ENCODE measurements around the gene CAV1. TPM values are rescaled to one million over a fixed set of nuclear protein-coding genes. Genes with fewer than 3 reads are reported as not detected.

The CAV1 gene
- total RNA-seq, 1 donor from 2014 or later = 6.1 TPM

DNA sequence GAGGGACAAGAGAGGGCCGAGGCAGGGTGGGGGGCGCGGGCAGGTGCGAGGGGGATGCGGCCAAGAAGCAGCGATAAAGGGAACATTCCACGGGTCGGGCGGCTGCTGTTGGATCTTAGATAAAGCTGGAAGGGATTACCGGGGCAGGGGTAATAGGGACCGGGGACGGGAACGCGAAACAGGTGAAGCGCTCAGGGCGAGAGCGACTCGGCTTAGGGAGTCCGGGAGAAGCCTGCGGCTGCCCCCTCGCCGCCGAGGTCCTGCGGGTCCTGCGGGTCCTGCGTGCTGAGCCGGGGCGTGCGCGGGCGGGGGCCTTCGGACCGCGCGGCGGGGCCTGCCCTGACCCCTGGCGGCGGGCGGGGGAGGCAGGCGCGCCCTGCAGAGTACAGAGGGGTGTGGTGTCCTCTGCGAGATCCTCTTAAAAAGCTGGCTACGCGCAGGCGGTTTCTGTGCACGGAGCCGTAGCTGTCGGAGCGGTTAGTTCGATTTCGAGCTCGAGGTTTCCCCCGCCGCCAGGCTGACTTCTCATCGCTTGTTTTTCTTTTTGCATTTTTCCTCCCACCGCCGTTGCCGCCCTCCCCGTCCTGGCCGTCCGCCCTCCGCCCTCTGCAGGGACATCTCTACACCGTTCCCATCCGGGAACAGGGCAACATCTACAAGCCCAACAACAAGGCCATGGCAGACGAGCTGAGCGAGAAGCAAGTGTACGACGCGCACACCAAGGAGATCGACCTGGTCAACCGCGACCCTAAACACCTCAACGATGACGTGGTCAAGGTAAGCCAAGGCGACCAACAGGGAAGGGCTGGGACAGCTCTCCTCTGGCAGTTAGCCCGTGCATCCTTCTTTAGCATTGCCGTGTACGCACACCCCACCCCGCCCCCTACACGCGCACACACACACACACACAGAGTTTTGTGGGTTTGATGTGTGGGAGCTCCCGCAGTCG lies 1.4 kb downstream of the CAV1 start:
- Mint-ChIP-seq H3K4me3 (peak overlapping the region; percentile 90), H3K27me3 (peaks cover 38% of the 10 kb centered on the region), H3K36me3 (ENCODE audit: low read depth) (peaks cover 7% of the 10 kb centered on the region), H3K4me1 (peaks cover 19% of the 10 kb centered on the region), H3K9me3 (no peaks in the 10 kb centered on the region), H3K27ac (peak overlapping the region; percentile 71)
- intact Hi-C loops (cut with micrococcal nuclease) = loop anchor here (1.0 to 10.0 kb wide), 13 partner anchors 15 to 1601 kb away; partner anchors contain the start of genes CAPZA2, MDFIC and MET
- ChIA-PET CTCF (interaction anchor here (0.6 to 3.6 kb wide), 31 partner anchors 9 to 393 kb away, joined by 3 to 37 read pairs (median 4); no protein-coding TSS in a partner anchor), POLR2A (interaction anchor here (0.8 to 0.9 kb wide), 2 partner anchors 44 to 315 kb away, joined by 3 read pairs; partner anchors contain the start of gene TES)
- TF ChIP-seq, protein P1, sequence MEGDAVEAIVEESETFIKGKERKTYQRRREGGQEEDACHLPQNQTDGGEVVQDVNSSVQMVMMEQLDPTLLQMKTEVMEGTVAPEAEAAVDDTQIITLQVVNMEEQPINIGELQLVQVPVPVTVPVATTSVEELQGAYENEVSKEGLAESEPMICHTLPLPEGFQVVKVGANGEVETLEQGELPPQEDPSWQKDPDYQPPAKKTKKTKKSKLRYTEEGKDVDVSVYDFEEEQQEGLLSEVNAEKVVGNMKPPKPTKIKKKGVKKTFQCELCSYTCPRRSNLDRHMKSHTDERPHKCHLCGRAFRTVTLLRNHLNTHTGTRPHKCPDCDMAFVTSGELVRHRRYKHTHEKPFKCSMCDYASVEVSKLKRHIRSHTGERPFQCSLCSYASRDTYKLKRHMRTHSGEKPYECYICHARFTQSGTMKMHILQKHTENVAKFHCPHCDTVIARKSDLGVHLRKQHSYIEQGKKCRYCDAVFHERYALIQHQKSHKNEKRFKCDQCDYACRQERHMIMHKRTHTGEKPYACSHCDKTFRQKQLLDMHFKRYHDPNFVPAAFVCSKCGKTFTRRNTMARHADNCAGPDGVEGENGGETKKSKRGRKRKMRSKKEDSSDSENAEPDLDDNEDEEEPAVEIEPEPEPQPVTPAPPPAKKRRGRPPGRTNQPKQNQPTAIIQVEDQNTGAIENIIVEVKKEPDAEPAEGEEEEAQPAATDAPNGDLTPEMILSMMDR (IDR thresholded peaks at IDR 0.05) = peak; percentile 68
- peak; percentile 74 for DNase-seq
- ATAC-seq (ENCODE audit: low read depth) = peak; percentile 91

DNA sequence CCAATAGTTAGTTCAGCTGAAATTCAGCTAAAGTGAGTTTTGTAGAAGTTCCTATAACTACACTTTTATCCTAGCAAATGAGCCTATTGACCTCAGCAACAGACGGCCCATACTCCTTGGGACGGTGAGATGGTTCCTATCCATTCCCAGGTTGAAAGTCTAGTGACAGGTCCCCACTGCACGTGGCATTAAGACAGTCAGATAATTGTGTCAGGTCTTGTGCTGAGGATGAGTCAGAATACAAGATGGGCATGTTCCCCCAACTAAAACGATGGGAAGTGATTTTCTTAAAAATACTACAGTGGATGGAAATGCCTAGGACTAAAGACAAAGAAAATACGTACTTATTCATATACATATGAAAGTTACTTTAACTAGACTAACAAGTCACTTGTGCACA lies 2.1 kb downstream of the CAV1 start:
- Mint-ChIP-seq H3K4me1 (peaks cover 19% of the 10 kb centered on the region), H3K4me3 (peak overlapping the region; percentile 90), H3K27ac (no peak overlapping the region), H3K9me3 (no peaks in the 10 kb centered on the region), H3K27me3 (peaks cover 37% of the 10 kb centered on the region), H3K36me3 (ENCODE audit: low read depth) (peaks cover 7% of the 10 kb centered on the region)
- DNase-seq (no peak), ATAC-seq (ENCODE audit: low read depth) (no peak)
- ChIA-PET POLR2A (no interaction called here), CTCF (interaction anchor here (0.7 to 3.6 kb wide), 18 partner anchors 10 to 394 kb away, joined by 3 to 37 read pairs (median 5); no protein-coding TSS in a partner anchor)
- TF ChIP-seq, protein P1 (IDR thresholded peaks at IDR 0.05) = no peak
- intact Hi-C loops (cut with micrococcal nuclease) = loop anchor here (1.0 to 10.0 kb wide), 11 partner anchors 62 to 1602 kb away; partner anchors contain the start of genes CAPZA2, MDFIC and MET

DNA sequence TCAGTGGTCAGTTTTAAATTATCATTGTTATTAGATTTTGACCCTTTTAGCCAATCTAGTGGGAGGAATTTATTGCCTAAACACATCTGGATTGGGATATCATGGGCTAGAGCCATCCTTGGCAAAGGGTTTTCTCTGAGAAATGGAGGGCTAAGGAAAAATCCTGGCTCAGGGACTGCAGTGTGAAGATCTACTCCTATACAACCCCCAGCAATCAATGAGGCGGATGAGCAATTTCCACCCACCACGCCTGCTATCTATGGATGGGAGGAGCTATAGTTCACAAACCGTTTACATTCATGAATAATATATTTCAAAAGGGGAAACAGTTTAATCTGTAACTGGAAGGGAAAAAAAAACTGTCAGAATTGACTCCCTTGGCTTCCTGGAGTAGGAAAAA lies 2.7 kb downstream of the CAV1 start:
- ChIA-PET CTCF (interaction anchor here (1.2 to 3.6 kb wide), 6 partner anchors 9 to 277 kb away, joined by 3 to 37 read pairs (median 17); no protein-coding TSS in a partner anchor), POLR2A (no interaction called here)
- H3K27ac Mint-ChIP-seq = no peak overlapping the region
- DNase-seq (no peak), ATAC-seq (ENCODE audit: low read depth) (no peak)
- intact Hi-C loops (cut with micrococcal nuclease) = loop anchor here (2.0 to 10.0 kb wide), 7 partner anchors 80 to 1603 kb away; partner anchors contain the start of genes CAPZA2, MDFIC and MET
- H3K4me3 Mint-ChIP-seq = no peak overlapping the region
- no peaks in the 10 kb centered on the region for H3K9me3 Mint-ChIP-seq
- peaks cover 37% of the 10 kb centered on the region for H3K27me3 Mint-ChIP-seq
- peaks cover 19% of the 10 kb centered on the region for H3K4me1 Mint-ChIP-seq
- TF ChIP-seq, protein P1 (IDR thresholded peaks at IDR 0.05) = no peak
- peaks cover 7% of the 10 kb centered on the region for H3K36me3 Mint-ChIP-seq (ENCODE audit: low read depth)

DNA sequence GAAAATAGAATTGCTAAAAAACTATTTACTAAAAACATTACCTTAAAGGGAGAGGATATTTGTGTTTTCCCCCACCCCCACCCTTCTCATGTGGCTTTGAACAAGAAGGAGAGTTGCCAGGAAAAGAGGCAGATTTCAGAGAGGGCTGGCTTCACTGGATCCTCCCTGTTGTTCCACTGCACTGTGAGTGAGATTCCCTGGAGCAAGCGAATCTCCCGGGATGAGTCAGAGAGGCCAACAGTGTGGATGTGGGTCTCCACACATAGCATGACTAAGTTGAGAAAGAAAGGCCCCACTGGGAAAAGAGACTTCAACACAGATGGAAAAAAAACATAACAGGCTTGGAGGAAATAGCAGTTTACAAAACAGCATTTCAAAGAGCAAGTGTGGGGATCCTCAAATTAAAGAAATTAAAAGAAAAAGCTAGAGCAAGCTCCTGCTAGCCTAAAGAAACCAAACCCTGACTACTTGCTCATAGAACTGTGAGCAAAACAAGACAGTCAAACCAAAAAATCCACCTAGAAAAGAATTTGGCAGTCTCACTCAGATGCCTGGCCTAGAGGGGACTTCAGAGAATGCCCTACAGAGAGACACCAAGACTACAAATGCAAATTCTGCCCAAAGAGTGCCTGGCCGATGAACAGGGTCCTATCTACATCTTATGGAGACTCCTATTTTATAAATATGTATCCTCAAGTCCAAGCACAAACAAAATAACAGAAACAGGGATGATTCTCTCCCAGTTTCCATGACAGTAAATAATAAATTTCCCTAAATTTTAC lies 3.4 kb downstream of the CAV1 start:
- ChIA-PET POLR2A (no interaction called here), CTCF (interaction anchor here (1.4 to 3.6 kb wide), 3 partner anchors 9 to 270 kb away, joined by 3 to 37 read pairs (median 10); no protein-coding TSS in a partner anchor)
- H3K4me1 Mint-ChIP-seq = peaks cover 19% of the 10 kb centered on the region
- H3K4me3 Mint-ChIP-seq = no peak overlapping the region
- intact Hi-C loops (cut with micrococcal nuclease) = loop anchor here (5.0 to 10.0 kb wide), 6 partner anchors 81 to 1603 kb away; partner anchors contain the start of genes CAPZA2, MDFIC and MET
- peaks cover 35% of the 10 kb centered on the region for H3K27me3 Mint-ChIP-seq
- no peak for ATAC-seq (ENCODE audit: low read depth)
- H3K9me3 Mint-ChIP-seq = no peaks in the 10 kb centered on the region
- H3K27ac Mint-ChIP-seq = no peak overlapping the region
- H3K36me3 Mint-ChIP-seq (ENCODE audit: low read depth) = peaks cover 7% of the 10 kb centered on the region
- TF ChIP-seq, protein P1 (IDR thresholded peaks at IDR 0.05) = no peak
- DNase-seq = no peak

Measured in activated B cell treated with CpG ODN at 0.5 μM for 24 hours (primary cell).